ENCODE measurements around the gene TP53AIP1.

DNA sequence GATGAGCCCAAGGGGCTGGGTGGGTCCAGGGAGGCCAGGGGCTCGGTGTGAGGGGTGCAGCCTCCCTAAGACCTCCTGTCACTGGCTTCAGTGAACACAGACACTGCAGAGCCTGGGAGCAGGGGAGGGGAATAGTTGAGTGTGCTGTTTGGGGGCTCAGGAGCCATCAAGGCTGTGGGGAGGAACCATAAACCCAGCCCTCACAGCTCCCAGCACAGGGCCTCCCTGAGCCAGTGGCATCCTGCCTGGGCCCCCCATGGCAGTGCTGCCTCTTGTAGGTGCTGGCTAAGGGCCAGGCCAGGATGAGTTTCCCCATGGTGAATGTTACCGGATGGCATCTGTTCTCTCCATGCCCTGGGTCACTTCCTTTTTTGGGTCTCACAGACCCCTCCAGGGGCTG lies 26.0 kb downstream of the TP53AIP1 start:
- TF ChIP-seq, protein P1, sequence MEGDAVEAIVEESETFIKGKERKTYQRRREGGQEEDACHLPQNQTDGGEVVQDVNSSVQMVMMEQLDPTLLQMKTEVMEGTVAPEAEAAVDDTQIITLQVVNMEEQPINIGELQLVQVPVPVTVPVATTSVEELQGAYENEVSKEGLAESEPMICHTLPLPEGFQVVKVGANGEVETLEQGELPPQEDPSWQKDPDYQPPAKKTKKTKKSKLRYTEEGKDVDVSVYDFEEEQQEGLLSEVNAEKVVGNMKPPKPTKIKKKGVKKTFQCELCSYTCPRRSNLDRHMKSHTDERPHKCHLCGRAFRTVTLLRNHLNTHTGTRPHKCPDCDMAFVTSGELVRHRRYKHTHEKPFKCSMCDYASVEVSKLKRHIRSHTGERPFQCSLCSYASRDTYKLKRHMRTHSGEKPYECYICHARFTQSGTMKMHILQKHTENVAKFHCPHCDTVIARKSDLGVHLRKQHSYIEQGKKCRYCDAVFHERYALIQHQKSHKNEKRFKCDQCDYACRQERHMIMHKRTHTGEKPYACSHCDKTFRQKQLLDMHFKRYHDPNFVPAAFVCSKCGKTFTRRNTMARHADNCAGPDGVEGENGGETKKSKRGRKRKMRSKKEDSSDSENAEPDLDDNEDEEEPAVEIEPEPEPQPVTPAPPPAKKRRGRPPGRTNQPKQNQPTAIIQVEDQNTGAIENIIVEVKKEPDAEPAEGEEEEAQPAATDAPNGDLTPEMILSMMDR (conservative IDR thresholded peaks at IDR 0.05 in 1 of 2, IDR thresholded peaks at IDR 0.05 in 1 of 2; ENCODE audit: extremely low read depth in 1 of 2, insufficient read depth in 1 of 2, low read depth in 1 of 2, low read length in 2 of 2): no peak
- TF ChIP-seq EZH2 (IDR thresholded peaks at IDR 0.05; ENCODE audit: borderline replicate concordance, low read length): no peak

Measured in mammary epithelial cell (primary cell).